ENCODE data around the gene INMT. TPM values are rescaled to one million over a fixed set of nuclear protein-coding genes. Genes with fewer than 3 reads are reported as not detected.

INMT gene
- total RNA-seq, 1 experiment from 2014 or later = not detected

Other genes starting within 250 kb of the INMT start
- gene GGCT, start 247.3 kb upstream of the INMT start, total RNA-seq (2014; rRNA removed; shearing (Covaris generic)) = 42.7 and 68.0 TPM in 2 replicates
- 91.7 and 97.2 TPM in 2 replicates for gene GARS1, start 157.3 kb upstream of the INMT start, total RNA-seq (2014; rRNA removed; shearing (Covaris generic))
- gene CRHR2, start 69.7 kb upstream of the INMT start, total RNA-seq (2014; rRNA removed; shearing (Covaris generic)) = not detected in 2 replicates
- gene MINDY4, start 19.3 kb downstream of the INMT start, total RNA-seq (2014; rRNA removed; shearing (Covaris generic)) = 1.8 and 3.3 TPM in 2 replicates
- gene AQP1, start 159.7 kb downstream of the INMT start, total RNA-seq (2014; rRNA removed; shearing (Covaris generic)) = 0.62 and 0.74 TPM in 2 replicates
- gene GHRHR, start 211.8 kb downstream of the INMT start, total RNA-seq (2014; rRNA removed; shearing (Covaris generic)) = not detected in 2 replicates